NCI-H345 treated with DMSO at 0.1 percent for 48 hours (cell line): ENCODE data around the gene LRRC8B.
A peak's percentile ranks its signal among the peaks of the same experiment; 100 is the strongest.
"Not testable (repeated sequence)": the region's sequence is repeated elsewhere in the genome, so short reads cannot be mapped to it uniquely, and the experiment has no call there.

Experiments
- DNase-seq: peaks from one replicate; lab custom pipeline; 2025; ENCODE audit not compliant: unreplicated experiment; lab: John Stamatoyannopoulos, UW

The LRRC8B gene

GRCh38 chr1:89523572-89524368, 859 bp upstream of the LRRC8B start:
- DNase-seq = peak; percentile 73

- peak; percentile 67 for DNase-seq
Measured at GRCh38 chr1:89525169-89525855, 683 bp downstream of the LRRC8B start.

GRCh38 chr1:89527256-89527655, 2.6 kb downstream of the LRRC8B start:
- no peak for DNase-seq

- DNase-seq = no peak
Measured at GRCh38 chr1:89527750-89528381, 3.2 kb downstream of the LRRC8B start.

- no peak for DNase-seq
Measured at GRCh38 chr1:89528382-89528780, 3.8 kb downstream of the LRRC8B start.

GRCh38 chr1:89529196-89529595, 4.6 kb downstream of the LRRC8B start:
- no peak for DNase-seq

GRCh38 chr1:89530444-89531089, 5.9 kb downstream of the LRRC8B start:
- no peak for DNase-seq

- DNase-seq = no peak
Measured at GRCh38 chr1:89531480-89532139, 7.0 kb downstream of the LRRC8B start.

GRCh38 chr1:89532228-89532627, 7.6 kb downstream of the LRRC8B start:
- DNase-seq = no peak

GRCh38 chr1:89532866-89533265, 8.2 kb downstream of the LRRC8B start:
- no peak for DNase-seq

- no peak for DNase-seq
Measured at GRCh38 chr1:89535537-89535936, 10.9 kb downstream of the LRRC8B start.

- DNase-seq = no peak
Measured at GRCh38 chr1:89536555-89537341, 12.1 kb downstream of the LRRC8B start.

- no peak for DNase-seq
Measured at GRCh38 chr1:89538361-89538760, 13.7 kb downstream of the LRRC8B start.

GRCh38 chr1:89539128-89539527, 14.5 kb downstream of the LRRC8B start:
- DNase-seq = no peak

- DNase-seq = no peak
Measured at GRCh38 chr1:89540406-89540970, 15.9 kb downstream of the LRRC8B start.

GRCh38 chr1:89542345-89542744, 17.7 kb downstream of the LRRC8B start:
- DNase-seq = no peak

GRCh38 chr1:89543632-89544031, 19.0 kb downstream of the LRRC8B start:
- not testable (repeated sequence) for DNase-seq

GRCh38 chr1:89545264-89546038, 20.8 kb downstream of the LRRC8B start:
- DNase-seq = no peak
